ENCODE measurements around the gene BICRAL.

Gene BICRAL

GRCh38 chr6:42846505-42846904 is 64.7 kb downstream of the BICRAL start:
- TF ChIP-seq CTCF (conservative IDR thresholded peaks at IDR 0.05; ENCODE audit: low read depth, low read length) = no peak

GRCh38 chr6:42848700-42849099 is 66.8 kb downstream of the BICRAL start:
- no peak for TF ChIP-seq CTCF (conservative IDR thresholded peaks at IDR 0.05; ENCODE audit: low read depth, low read length)
- Histone ChIP-seq H2AFZ (ENCODE audit: low read depth) (no peak overlapping the region), H3K27me3 (ENCODE audit: insufficient read depth, low read depth) (no peaks in the 10 kb centered on the region), H3K4me3 (IDR thresholded peaks at IDR 0.05; ENCODE audit: insufficient read depth, low read depth, low read length) (no peak overlapping the region), H3K4me2 (no peak overlapping the region), H3K27ac (no peak overlapping the region), H3K9ac (no peak overlapping the region), H4K20me1 (ENCODE audit: insufficient read depth) (no peaks in the 10 kb centered on the region), H3K79me2 (ENCODE audit: insufficient read depth, low read depth) (no peaks in the 10 kb centered on the region), H3K4me1 (ENCODE audit: low read depth, poor library complexity, severe bottlenecking) (peaks cover 15% of the 10 kb centered on the region), H3K36me3 (ENCODE audit: insufficient read depth) (no peaks in the 10 kb centered on the region)

More at GRCh38 chr6:42846505-42846904, 64.7 kb downstream of the BICRAL start:
- Histone ChIP-seq H3K4me1 (ENCODE audit: low read depth, poor library complexity, severe bottlenecking) (peaks cover 7% of the 10 kb centered on the region), H3K4me2 (no peak overlapping the region), H2AFZ (ENCODE audit: low read depth) (no peak overlapping the region), H3K36me3 (ENCODE audit: insufficient read depth) (no peaks in the 10 kb centered on the region), H3K79me2 (ENCODE audit: insufficient read depth, low read depth) (no peaks in the 10 kb centered on the region), H3K27ac (no peak overlapping the region), H4K20me1 (ENCODE audit: insufficient read depth) (no peaks in the 10 kb centered on the region), H3K27me3 (ENCODE audit: insufficient read depth, low read depth) (no peaks in the 10 kb centered on the region), H3K9ac (no peak overlapping the region), H3K4me3 (IDR thresholded peaks at IDR 0.05; ENCODE audit: insufficient read depth, low read depth, low read length) (no peak overlapping the region)

- Histone ChIP-seq H3K27me3 (ENCODE audit: insufficient read depth, low read depth) (no peaks in the 10 kb centered on the region), H2AFZ (ENCODE audit: low read depth) (no peak overlapping the region), H3K9ac (no peak overlapping the region), H3K4me2 (no peak overlapping the region), H3K27ac (no peak overlapping the region), H3K36me3 (ENCODE audit: insufficient read depth) (0 out of 2 replicates have a peak, but pooled peaks cover 4% of the 10 kb centered on the region), H3K4me1 (ENCODE audit: low read depth, poor library complexity, severe bottlenecking) (peaks cover 26% of the 10 kb centered on the region), H3K4me3 (IDR thresholded peaks at IDR 0.05; ENCODE audit: insufficient read depth, low read depth, low read length) (no peak overlapping the region), H4K20me1 (ENCODE audit: insufficient read depth) (no peaks in the 10 kb centered on the region), H3K79me2 (ENCODE audit: insufficient read depth, low read depth) (no peaks in the 10 kb centered on the region)
- no peak for TF ChIP-seq CTCF (conservative IDR thresholded peaks at IDR 0.05; ENCODE audit: low read depth, low read length)
These were observed 69.7 kb downstream of the BICRAL start for GRCh38 chr6:42851599-42851998.

GRCh38 chr6:42860036-42860435 is 78.2 kb downstream of the BICRAL start:
- Histone ChIP-seq H3K4me2 (no peak overlapping the region), H3K27ac (no peak overlapping the region), H3K9ac (no peak overlapping the region), H3K4me3 (IDR thresholded peaks at IDR 0.05; ENCODE audit: insufficient read depth, low read depth, low read length) (no peak overlapping the region), H3K79me2 (ENCODE audit: insufficient read depth, low read depth) (no peaks in the 10 kb centered on the region), H2AFZ (ENCODE audit: low read depth) (no peak overlapping the region), H3K36me3 (ENCODE audit: insufficient read depth) (peaks cover 7% of the 10 kb centered on the region; the same call in 1 of the 2 replicates), H3K4me1 (ENCODE audit: low read depth, poor library complexity, severe bottlenecking) (peaks cover 5% of the 10 kb centered on the region), H3K27me3 (ENCODE audit: insufficient read depth, low read depth) (no peaks in the 10 kb centered on the region), H4K20me1 (ENCODE audit: insufficient read depth) (no peaks in the 10 kb centered on the region)
- no peak for TF ChIP-seq CTCF (conservative IDR thresholded peaks at IDR 0.05; ENCODE audit: low read depth, low read length)

Data from KMS-11 (cell line).